Uterus (tissue), 2 donors: Measurements from ENCODE around the gene GPR132.
"Not testable (repeated sequence)": the region's sequence is repeated elsewhere in the genome, so short reads cannot be mapped to it uniquely, and the experiment has no call there.

Experiments used
- POLR2A ChIP-seq, 2 donors: fragments of 450-650 bp; IDR thresholded peaks; one replicate each; pipeline ENCODE4 v1.6.1; 2016; ENCODE audit warnings: antibody characterized with exemption in 2 of 2, mild to moderate bottlenecking in 1 of 2, moderate library complexity in 1 of 2
- TF ChIP-seq, protein P1 (sequence below), 4 experiments: fragments of 200-600 bp in 2 of 4; fragments of 450-650 bp in 2 of 4; sonication (generic) in 2 of 4; IDR thresholded peaks; one replicate each; pipeline ENCODE4 v1.5.1; 2016 to 2019; ENCODE audit warnings: antibody characterized with exemption in 4 of 4, mild to moderate bottlenecking in 2 of 4, moderate library complexity in 1 of 4

- TF ChIP-seq, protein P1, sequence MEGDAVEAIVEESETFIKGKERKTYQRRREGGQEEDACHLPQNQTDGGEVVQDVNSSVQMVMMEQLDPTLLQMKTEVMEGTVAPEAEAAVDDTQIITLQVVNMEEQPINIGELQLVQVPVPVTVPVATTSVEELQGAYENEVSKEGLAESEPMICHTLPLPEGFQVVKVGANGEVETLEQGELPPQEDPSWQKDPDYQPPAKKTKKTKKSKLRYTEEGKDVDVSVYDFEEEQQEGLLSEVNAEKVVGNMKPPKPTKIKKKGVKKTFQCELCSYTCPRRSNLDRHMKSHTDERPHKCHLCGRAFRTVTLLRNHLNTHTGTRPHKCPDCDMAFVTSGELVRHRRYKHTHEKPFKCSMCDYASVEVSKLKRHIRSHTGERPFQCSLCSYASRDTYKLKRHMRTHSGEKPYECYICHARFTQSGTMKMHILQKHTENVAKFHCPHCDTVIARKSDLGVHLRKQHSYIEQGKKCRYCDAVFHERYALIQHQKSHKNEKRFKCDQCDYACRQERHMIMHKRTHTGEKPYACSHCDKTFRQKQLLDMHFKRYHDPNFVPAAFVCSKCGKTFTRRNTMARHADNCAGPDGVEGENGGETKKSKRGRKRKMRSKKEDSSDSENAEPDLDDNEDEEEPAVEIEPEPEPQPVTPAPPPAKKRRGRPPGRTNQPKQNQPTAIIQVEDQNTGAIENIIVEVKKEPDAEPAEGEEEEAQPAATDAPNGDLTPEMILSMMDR (IDR thresholded peaks at IDR 0.05): not testable (repeated sequence)
- not testable (repeated sequence) for TF ChIP-seq POLR2A (IDR thresholded peaks at IDR 0.05)
These were observed 37.5 kb downstream of the GPR132 start for GRCh38 chr14:105027718-105028117.
